GM21576 (cell line): Measurements from ENCODE around the gene C3orf70.

Experiments used
- ATAC-seq: cut with Tn5 transposase; IDR thresholded peaks from one replicate; pipeline ENCODE4 v1.9.1; 2021; ENCODE audit warnings: mild to moderate bottlenecking, moderate library complexity; ENCODE audit not compliant: unreplicated experiment

C3orf70 gene

GRCh38 chr3:185089343-185089742, 63.5 kb downstream of the C3orf70 start:
- ATAC-seq: no peak

GRCh38 chr3:185087419-185087818, 65.4 kb downstream of the C3orf70 start:
- ATAC-seq: no peak

- ATAC-seq: no peak
Observed at GRCh38 chr3:185084901-185085300, 68.0 kb downstream of the C3orf70 start.

- no peak for ATAC-seq
Observed at GRCh38 chr3:185084402-185084801, 68.5 kb downstream of the C3orf70 start.

DNA sequence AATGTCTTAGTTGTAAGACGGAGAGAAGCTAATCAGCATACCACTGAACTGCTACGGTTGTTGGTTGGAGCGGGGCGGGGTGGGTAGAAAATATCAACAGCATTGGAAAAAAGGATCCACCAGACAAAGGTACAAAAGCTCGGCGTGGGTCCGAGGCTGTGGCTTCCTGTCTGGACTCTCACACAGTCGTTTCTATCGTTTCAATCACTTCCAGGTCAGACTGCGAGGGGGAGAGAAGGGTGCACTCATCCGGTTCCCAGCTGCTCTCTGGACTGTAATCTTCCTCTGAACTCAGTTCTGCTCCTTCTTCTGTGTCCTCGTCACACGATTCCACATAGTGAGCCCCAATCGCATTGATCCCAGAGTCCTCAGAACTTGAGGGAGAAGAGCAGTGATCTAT, 70.0 kb downstream of the C3orf70 start:
- no peak for ATAC-seq

DNA sequence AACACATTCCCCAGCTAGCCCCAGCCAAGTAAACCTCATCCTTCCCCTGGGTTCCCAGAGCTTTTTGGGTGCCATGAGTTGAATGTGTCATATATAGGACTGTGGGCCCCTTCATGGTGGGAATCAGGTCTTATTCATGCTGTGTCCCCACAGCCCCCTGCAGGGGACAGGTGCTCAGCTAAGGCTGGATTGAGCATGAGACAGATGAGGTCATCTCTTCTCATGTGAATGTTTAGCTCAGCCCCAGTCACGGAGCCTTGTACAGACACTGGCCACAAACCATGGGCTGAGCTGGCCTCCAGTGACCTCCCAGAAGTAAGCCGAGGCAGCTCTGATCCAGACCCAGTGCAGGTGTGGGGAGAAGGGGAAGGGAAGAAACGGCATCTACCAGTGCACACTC, 70.7 kb downstream of the C3orf70 start:
- no peak for ATAC-seq

DNA sequence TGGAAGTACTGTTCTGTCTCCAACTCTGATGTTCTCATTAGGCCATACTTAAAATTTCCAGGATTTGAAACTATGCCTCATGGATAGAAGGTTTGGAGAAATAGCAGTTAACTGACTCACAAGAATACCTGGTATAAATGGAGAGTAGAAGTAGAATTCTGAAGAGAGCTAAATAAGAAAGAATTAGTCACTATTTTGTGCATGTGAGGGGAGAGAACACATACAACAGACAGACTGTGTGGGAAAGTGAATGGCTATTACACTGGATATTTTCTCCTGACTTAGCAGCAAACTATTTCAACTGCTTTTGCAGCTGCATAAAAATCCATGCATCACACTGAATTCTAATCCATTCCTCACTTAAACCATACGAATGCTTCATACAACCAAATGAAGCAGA, 71.3 kb downstream of the C3orf70 start:
- no peak for ATAC-seq

DNA sequence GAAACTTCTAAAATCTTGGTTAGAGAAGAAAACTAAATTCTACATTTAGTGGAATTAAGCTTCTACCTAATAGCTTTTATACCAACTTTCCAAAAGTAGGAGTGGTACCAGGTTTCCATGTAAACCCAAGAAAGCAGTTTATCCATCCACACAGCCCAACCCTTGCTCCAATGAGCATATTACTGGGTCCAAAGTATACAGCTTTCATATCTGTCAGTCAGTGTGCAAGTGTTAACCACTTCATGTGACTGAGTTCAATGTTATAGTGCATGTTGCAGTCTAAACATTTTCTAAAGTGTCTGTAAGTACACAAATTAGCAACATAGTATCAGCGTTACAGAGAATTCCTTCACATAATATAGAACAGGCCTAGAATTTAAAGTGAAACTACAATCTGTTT, 73.2 kb downstream of the C3orf70 start:
- no peak for ATAC-seq

DNA sequence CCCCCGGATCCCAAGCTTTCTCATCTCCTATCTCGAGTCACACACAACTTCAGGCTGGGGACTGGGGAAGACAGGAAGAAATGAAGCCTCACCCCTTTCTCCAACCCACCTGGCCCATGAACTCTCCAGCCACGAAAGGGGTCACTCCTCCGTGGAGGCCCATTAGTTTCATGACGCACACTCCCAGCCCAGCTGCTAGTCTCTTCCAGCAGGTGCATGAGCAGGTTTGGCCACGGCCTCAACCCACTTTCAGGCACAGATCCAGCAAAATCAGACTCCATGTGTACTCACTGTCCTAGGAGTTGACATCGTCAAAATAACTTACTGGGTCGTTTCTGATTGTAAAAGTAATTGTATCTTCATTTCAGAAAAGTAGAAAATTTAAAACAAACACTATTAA, 76.6 kb downstream of the C3orf70 start:
- no peak for ATAC-seq

DNA sequence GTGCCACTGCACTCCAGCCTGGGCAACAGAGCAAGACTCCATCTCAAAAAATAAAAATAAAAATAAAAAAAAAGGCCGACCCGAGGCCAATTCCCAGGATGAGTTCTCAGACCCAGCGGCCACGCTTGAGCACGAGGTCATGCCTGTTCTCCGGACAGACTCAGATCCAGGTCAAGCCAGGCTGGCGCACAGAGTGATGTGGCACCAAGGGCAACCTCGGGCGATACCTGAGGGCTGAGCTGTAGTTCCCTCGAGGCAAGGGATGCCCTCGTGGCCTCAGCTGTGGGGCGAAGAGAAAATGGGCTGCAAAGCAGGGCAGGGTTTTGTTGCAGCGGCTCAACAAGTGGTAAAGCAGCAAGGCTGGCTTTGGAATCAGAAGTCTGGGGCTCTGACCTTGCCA, 77.3 kb downstream of the C3orf70 start:
- ATAC-seq: no peak

DNA sequence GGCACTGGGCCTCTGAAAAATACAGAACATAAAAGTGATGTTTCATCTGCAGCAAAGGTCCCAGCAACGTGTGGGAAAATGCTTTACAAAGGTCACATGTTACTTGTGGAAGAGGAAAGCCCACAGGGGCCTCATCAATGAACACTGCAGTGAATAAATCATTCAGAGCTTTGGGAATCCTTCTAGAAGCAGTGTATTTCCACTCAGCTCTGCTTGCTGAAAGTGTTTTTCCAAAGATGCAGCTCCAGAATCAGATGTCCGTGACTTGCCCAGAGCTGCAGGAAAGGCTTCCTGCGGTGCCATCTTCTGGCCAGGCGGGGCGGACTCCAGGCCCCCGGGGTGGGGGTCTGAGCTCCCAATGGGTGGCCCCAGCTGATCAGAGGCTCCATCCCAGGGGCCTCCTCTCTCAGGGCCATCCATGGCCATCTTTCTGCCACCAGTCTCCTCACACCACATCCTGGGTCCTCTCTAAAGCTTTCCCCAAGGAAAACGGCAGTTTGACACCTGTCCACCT, 81.5 kb downstream of the C3orf70 start:
- ATAC-seq: no peak

- no peak for ATAC-seq
Observed at GRCh38 chr3:185070491-185071286, 82.2 kb downstream of the C3orf70 start.

GRCh38 chr3:185069037-185070030, 83.5 kb downstream of the C3orf70 start:
- ATAC-seq: no peak

DNA sequence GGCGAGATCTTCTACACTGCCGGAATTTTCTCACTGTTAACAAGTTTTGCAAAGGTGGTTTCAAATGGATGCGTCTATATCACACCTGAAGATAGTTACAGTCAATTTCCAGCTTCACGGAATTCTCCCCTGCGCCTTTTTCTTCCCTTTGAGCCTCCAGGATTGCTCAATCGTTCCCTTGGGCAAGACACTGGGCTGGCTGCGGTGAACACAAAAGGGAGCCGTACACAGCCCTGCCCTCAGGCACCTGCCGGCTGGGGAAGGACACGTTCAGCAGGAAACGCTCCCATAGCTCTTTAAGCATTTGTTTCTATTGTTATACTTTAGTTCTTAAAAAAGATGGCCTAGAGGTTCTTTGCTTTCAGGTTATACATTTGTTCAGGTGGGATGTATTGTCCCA, 85.7 kb downstream of the C3orf70 start:
- ATAC-seq: no peak

DNA sequence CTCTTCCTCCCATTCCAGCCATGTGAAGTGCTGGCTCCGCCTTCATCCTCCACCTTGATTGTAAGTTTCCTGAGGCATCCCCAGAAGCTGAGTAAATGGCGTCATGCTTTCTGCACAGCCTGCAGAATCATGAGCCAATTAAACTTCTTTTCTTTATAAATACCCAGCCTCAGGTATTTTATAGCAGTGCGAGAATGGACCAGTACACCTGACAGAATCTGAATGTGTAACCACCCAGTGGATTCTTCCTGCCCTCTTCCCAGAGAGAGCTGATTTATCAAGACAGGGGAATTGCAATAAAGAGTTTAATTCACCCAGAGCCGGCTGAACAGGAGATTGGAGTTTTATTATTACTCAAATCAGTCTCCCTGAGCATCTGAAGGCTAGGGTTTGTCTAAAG, 86.6 kb downstream of the C3orf70 start:
- no peak for ATAC-seq

GRCh38 chr3:185065059-185065458, 87.8 kb downstream of the C3orf70 start:
- no peak for ATAC-seq

- ATAC-seq: no peak
Observed at GRCh38 chr3:185063431-185063830, 89.4 kb downstream of the C3orf70 start.

GRCh38 chr3:185062191-185062590, 90.7 kb downstream of the C3orf70 start:
- ATAC-seq: no peak

DNA sequence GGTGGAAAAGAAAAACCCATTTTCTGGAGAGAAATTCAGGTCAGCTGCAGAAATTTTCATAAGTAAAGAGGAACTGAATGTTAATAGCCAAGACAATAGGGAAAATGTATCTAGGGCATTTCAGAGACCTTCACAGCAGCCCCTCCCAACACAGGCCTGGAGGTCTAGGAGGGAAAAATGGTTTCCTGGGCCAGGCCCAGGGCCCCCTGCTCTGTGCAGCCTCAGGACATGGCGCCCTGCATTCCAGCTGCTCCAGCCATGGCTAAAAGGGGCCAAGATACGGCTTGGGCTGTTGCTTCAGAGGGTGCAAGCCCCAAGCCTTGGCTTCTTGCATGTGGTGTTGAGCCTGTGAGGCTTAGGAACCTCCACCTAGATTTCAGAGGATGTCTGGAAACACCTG, 92.2 kb downstream of the C3orf70 start:
- no peak for ATAC-seq

DNA sequence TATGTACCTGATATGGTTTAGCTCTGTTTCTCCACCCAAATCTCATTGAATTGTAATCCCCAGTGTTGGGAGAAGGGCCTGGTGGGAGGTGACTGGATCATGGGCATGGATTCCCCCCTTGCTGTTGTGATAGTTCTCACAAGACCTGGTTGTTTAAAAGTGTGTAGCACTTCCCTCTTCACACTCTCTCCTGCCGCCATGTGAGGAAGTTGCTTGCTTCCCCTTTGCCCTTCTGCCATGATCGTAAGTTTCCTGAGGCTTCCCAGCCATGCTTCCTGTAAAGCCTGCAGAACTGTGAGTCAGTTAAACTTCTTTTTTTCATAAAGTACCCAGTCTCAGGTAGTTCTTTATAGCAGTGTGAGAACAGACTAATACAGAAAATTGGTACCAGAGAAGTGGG, 93.1 kb downstream of the C3orf70 start:
- no peak for ATAC-seq

DNA sequence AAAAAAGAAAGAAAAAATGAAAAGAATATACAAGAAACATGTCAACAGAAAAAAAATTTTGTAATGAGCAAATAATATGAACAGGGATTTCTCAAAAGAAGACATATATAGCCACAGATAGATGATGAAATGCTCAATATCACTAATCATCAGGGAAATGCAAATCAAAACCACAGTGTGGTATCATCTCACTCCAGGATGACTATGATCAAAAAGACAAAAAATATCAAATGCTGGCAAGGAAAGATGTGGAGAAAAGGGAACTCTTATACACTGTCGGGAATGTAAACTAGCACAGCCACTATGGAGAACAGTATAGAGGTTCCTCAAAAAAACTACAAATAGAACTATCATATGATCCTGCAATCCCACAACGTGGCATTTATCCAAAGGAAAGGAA, 94.1 kb downstream of the C3orf70 start:
- no peak for ATAC-seq

DNA sequence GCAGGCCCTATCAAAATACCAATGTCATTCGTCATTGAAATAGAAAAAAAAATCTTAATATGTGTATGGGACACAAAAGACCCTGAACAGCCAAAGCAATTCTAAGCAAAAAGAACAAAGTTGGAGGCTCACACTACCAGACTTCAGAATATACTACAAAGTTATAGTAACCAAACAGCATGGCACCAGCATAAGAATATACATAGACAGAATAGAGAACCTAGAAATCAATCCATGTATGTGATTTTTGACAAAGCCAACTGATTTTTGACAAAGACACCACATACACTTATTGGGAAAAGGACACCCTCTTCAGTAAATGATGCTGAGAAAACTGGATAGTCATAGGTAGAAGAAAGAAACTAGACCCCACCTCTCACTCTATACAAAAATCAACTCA, 95.0 kb downstream of the C3orf70 start:
- ATAC-seq: no peak
